ENCODE measurements around the gene TWF2. TPM values are rescaled to one million over a fixed set of nuclear protein-coding genes. Genes with fewer than 3 reads are reported as not detected.

Gene TWF2
- total and polyA plus RNA-seq, 9 of the 15 experiments (the other 6 are each of a cell fraction or from before 2014, with no cell fraction given), result 0.11 to 61.9 (median 29.7) TPM

DNA sequence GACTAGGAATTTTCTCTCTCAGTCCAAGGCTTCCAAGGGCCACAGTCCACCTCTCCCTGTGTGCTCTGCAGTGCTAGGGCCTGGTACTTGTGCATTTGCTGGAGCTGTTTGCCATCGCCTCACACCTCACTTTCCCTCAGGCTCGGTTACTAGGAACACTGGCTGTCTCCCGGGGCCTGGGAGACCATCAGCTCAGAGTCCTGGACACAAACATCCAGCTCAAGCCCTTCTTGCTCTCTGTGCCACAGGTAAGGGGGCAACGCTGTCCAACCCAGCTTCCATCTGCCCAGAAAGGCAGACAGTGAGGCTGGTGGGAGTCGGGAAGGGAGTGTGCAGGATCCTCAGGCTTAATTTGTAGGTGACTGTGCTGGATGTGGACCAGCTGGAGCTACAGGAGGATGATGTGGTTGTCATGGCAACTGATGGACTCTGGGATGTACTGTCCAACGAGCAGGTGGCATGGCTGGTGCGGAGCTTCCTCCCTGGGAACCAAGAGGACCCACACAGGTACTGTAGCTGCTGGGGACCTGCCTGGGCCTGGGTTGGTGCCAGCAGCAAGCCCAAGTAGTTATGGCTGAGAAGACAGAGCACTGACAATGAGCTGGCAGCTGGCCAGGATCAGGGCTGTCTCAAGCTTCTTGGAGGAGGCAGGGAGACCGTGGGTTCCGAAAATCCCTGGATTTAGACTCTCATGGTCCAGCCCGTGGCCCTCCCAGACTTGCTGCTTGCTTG lies 10.0 kb upstream of the TWF2 start (continued):
- no peak for TF ChIP-seq SMAD1 (IDR thresholded peaks at IDR 0.05; ENCODE audit: low read depth, low read length, partially characterized antibody)
- no peak for TF ChIP-seq ZNF780A (CRISPR knock-in tag; IDR thresholded peaks at IDR 0.05)
- TF ChIP-seq NR2F6 (CRISPR knock-in tag; IDR thresholded peaks at IDR 0.05), result no peak
- TF ChIP-seq ZNF24 (IDR thresholded peaks at IDR 0.05), result no peak
- TF ChIP-seq, protein P1, sequence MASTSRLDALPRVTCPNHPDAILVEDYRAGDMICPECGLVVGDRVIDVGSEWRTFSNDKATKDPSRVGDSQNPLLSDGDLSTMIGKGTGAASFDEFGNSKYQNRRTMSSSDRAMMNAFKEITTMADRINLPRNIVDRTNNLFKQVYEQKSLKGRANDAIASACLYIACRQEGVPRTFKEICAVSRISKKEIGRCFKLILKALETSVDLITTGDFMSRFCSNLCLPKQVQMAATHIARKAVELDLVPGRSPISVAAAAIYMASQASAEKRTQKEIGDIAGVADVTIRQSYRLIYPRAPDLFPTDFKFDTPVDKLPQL (IDR thresholded peaks at IDR 0.05; ENCODE audit: extremely low read depth, insufficient read length), result no peak

DNA sequence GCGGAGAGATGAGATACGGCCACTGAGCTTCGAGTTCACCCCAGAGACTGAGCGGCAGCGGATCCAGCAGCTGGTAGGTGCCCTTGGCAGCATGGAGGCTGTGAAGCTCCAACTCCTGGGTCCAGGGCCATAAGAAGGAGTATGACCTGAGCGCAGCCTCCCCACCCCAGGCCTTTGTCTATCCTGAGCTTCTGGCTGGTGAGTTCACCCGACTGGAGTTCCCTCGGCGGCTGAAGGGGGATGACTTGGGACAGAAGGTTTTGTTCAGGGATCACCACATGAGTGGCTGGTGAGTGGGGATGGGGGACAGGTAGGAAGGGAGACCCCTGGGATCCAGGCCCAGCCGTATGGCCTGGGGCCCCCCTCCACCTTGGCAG lies 9.2 kb upstream of the TWF2 start:
- ATAC-seq (no peak), FAIRE-seq (no peak), DNase-seq (ENCODE audit: extremely low read depth in 1 of 4, low spot score in 3 of 4) (no peak)
- no peak overlapping the region for H3K4me3 ChIP-seq
- no peak overlapping the region for H3K4me2 ChIP-seq (ENCODE audit: insufficient read depth, low read length)
- H3K27ac ChIP-seq (ENCODE audit: extremely low read depth, low read depth, low read length), result no peak overlapping the region
- H3K9me1 ChIP-seq (ENCODE audit: control insufficient read depth, insufficient read depth, low read length), result no peaks in the 10 kb centered on the region
- H3K9me3 ChIP-seq (replicated peaks; ENCODE audit: control insufficient read depth, insufficient read depth, low read depth, low read length), result no peaks in the 10 kb centered on the region
- ChIA-PET POLR2A (interaction anchor here (0.6 to 1.9 kb wide), 7 partner anchors 8 to 114 kb away, joined by 3 to 10 read pairs (median 4); no protein-coding TSS in a partner anchor), CTCF (ENCODE audit: low intra/inter-chr PET ratio) (no interaction called here)
- H3K27me3 ChIP-seq (ENCODE audit: control insufficient read depth in 2 of 2, insufficient read depth in 2 of 2, low read length in 2 of 2), result no peaks in the 10 kb centered on the region
- in situ Hi-C loops (cut with MboI) (no loop called here), intact Hi-C loops (cut with micrococcal nuclease) (no loop called here)
- TSS peak; percentile 30 for BruUV-seq (replicated peaks)
- no peak overlapping the region for H3K9ac ChIP-seq (ENCODE audit: insufficient read depth in 1 of 2, low read depth in 2 of 2, low read length in 2 of 2)
- no peaks in the 10 kb centered on the region for H3K79me2 ChIP-seq (ENCODE audit: control insufficient read depth, insufficient read depth, low read length)
- peaks cover 11 to 21% of the 10 kb centered on the region in 2 experiments; a peak in 4 of 5 replicates for H3K4me1 ChIP-seq (replicated peaks in 1 of 2; ENCODE audit: control insufficient read depth in 2 of 2, insufficient read depth in 2 of 2, low read length in 2 of 2)
- peaks cover 28% of the 10 kb centered on the region; the same call in 2 of the 3 replicates for H3K36me3 ChIP-seq (ENCODE audit: control insufficient read depth, insufficient read depth, low read length)
- TF ChIP-seq POLR2G (IDR thresholded peaks at IDR 0.05; ENCODE audit: low read depth, low read length) (peak; percentile 46; the same call in 1 of the 2 replicates), POLR3A (IDR thresholded peaks at IDR 0.05; ENCODE audit: borderline replicate concordance, extremely low read depth, insufficient read depth, insufficient read length) (no peak)
- WGBS (ENCODE audit: insufficient coverage, low coverage, missing lambda C conversion rate), result 79% methylated on average over 5 of the region's 10 CpGs
- H4K20me1 ChIP-seq (replicated peaks; ENCODE audit: control insufficient read depth, insufficient read depth, low read length), result 0 out of 2 replicates have a peak, but pooled peaks cover 6% of the 10 kb centered on the region
- H2AFZ ChIP-seq (ENCODE audit: low read depth, low read length), result no peak overlapping the region

All from K562 (cell line).